HCEC 1CT (cell line): ENCODE results near the gene MLLT3.

Experiments
- DNase-seq: peaks from one replicate; pipeline ENCODE4 v3.0.0-alpha.2; 2017

The MLLT3 gene

GRCh38 chr9:20624201-20625002 lies 2.1 kb upstream of the MLLT3 start:
- peak; percentile 74 for DNase-seq

GRCh38 chr9:20623748-20624124 lies 1.4 kb upstream of the MLLT3 start:
- no peak for DNase-seq

- DNase-seq, result no peak
These were observed 885 bp upstream of the MLLT3 start for GRCh38 chr9:20623021-20623747.

- peak; percentile 75 for DNase-seq
These were observed 599 bp downstream of the MLLT3 start for GRCh38 chr9:20621471-20622329.

GRCh38 chr9:20620650-20621470 lies 1.4 kb downstream of the MLLT3 start:
- DNase-seq, result peak; percentile 45

- DNase-seq, result no peak
These were observed 2.7 kb downstream of the MLLT3 start for GRCh38 chr9:20619487-20620200.

- peak; percentile 73 for DNase-seq
These were observed 3.9 kb downstream of the MLLT3 start for GRCh38 chr9:20618361-20618802.

GRCh38 chr9:20616808-20617207 lies 5.5 kb downstream of the MLLT3 start:
- no peak for DNase-seq

- DNase-seq, result no peak
These were observed 7.6 kb downstream of the MLLT3 start for GRCh38 chr9:20614602-20615216.

- DNase-seq, result peak; percentile 90
These were observed 10.5 kb downstream of the MLLT3 start for GRCh38 chr9:20611691-20612287.

- DNase-seq, result no peak
These were observed 11.7 kb downstream of the MLLT3 start for GRCh38 chr9:20610591-20610990.

- no peak for DNase-seq
These were observed 13.7 kb downstream of the MLLT3 start for GRCh38 chr9:20608582-20608981.

- no peak for DNase-seq
These were observed 15.6 kb downstream of the MLLT3 start for GRCh38 chr9:20606652-20607051.

GRCh38 chr9:20604562-20604961 lies 17.7 kb downstream of the MLLT3 start:
- DNase-seq, result peak; percentile 73

- no peak for DNase-seq
These were observed 18.6 kb downstream of the MLLT3 start for GRCh38 chr9:20603524-20604268.

GRCh38 chr9:20601292-20601691 lies 21.0 kb downstream of the MLLT3 start:
- DNase-seq, result no peak

- DNase-seq, result peak; percentile 78
These were observed 23.1 kb downstream of the MLLT3 start for GRCh38 chr9:20599195-20599594.

GRCh38 chr9:20598367-20598766 lies 23.9 kb downstream of the MLLT3 start:
- DNase-seq, result no peak

GRCh38 chr9:20597862-20598261 lies 24.4 kb downstream of the MLLT3 start:
- DNase-seq, result no peak

GRCh38 chr9:20594608-20595007 lies 27.7 kb downstream of the MLLT3 start:
- DNase-seq, result no peak
